ENCODE measurements around the gene SERPINI2.
"Not testable (repeated sequence)": the region's sequence is repeated elsewhere in the genome, so short reads cannot be mapped to it uniquely, and the experiment has no call there.

Gene SERPINI2

GRCh38 chr3:167481164-167481563, 7.3 kb upstream of the SERPINI2 start:
- in situ Hi-C loops (cut with HindIII; ENCODE audit: low pct_unique_long_range_greater_than_20kb, low sequenced_read_pairs): no loop called here
- no peak for TF ChIP-seq JUND (IDR thresholded peaks at IDR 0.05; ENCODE audit: low read depth)
- no peak for DNase-seq (ENCODE audit: low read depth in 1 of 2, low spot score in 1 of 2)

- no peak for DNase-seq (ENCODE audit: low read depth in 1 of 2, low spot score in 1 of 2)
- no peak for TF ChIP-seq JUND (IDR thresholded peaks at IDR 0.05; ENCODE audit: low read depth)
- in situ Hi-C loops (cut with HindIII; ENCODE audit: low pct_unique_long_range_greater_than_20kb, low sequenced_read_pairs): no loop called here
Observed at GRCh38 chr3:167480748-167481147, 6.9 kb upstream of the SERPINI2 start.

- TF ChIP-seq JUND (IDR thresholded peaks at IDR 0.05; ENCODE audit: low read depth): no peak
- no peak for DNase-seq (ENCODE audit: low read depth in 1 of 2, low spot score in 1 of 2)
- in situ Hi-C loops (cut with HindIII; ENCODE audit: low pct_unique_long_range_greater_than_20kb, low sequenced_read_pairs): no loop called here
Observed at GRCh38 chr3:167469381-167469780, 4.5 kb downstream of the SERPINI2 start.

GRCh38 chr3:167467848-167468611, 5.8 kb downstream of the SERPINI2 start:
- DNase-seq (ENCODE audit: low read depth in 1 of 2, low spot score in 1 of 2): peak in 1 of 2 experiments; percentile 16
- TF ChIP-seq JUND (IDR thresholded peaks at IDR 0.05; ENCODE audit: low read depth): no peak
- in situ Hi-C loops (cut with HindIII; ENCODE audit: low pct_unique_long_range_greater_than_20kb, low sequenced_read_pairs): no loop called here

GRCh38 chr3:167466966-167467365, 6.9 kb downstream of the SERPINI2 start:
- no peak for TF ChIP-seq JUND (IDR thresholded peaks at IDR 0.05; ENCODE audit: low read depth)
- in situ Hi-C loops (cut with HindIII; ENCODE audit: low pct_unique_long_range_greater_than_20kb, low sequenced_read_pairs): no loop called here
- no peak for DNase-seq (ENCODE audit: low read depth in 1 of 2, low spot score in 1 of 2)

GRCh38 chr3:167456157-167456799, 17.6 kb downstream of the SERPINI2 start:
- in situ Hi-C loops (cut with HindIII; ENCODE audit: low pct_unique_long_range_greater_than_20kb, low sequenced_read_pairs): no loop called here
- DNase-seq (ENCODE audit: low read depth in 1 of 2, low spot score in 1 of 2): no peak
- TF ChIP-seq JUND (IDR thresholded peaks at IDR 0.05; ENCODE audit: low read depth): no peak

- no peak for TF ChIP-seq JUND (IDR thresholded peaks at IDR 0.05; ENCODE audit: low read depth)
- in situ Hi-C loops (cut with HindIII; ENCODE audit: low pct_unique_long_range_greater_than_20kb, low sequenced_read_pairs): no loop called here
Observed at GRCh38 chr3:167453815-167454214, 20.0 kb downstream of the SERPINI2 start.

GRCh38 chr3:167451282-167451681, 22.6 kb downstream of the SERPINI2 start:
- in situ Hi-C loops (cut with HindIII; ENCODE audit: low pct_unique_long_range_greater_than_20kb, low sequenced_read_pairs): no loop called here
- TF ChIP-seq JUND (IDR thresholded peaks at IDR 0.05; ENCODE audit: low read depth): no peak
- DNase-seq (ENCODE audit: low read depth in 1 of 2, low spot score in 1 of 2): no peak

More at GRCh38 chr3:167453815-167454214, 20.0 kb downstream of the SERPINI2 start:
- DNase-seq (ENCODE audit: low read depth in 1 of 2, low spot score in 1 of 2): no peak

GRCh38 chr3:167450675-167451074, 23.2 kb downstream of the SERPINI2 start:
- in situ Hi-C loops (cut with HindIII; ENCODE audit: low pct_unique_long_range_greater_than_20kb, low sequenced_read_pairs): no loop called here

GRCh38 chr3:167450195-167450594, 23.6 kb downstream of the SERPINI2 start:
- no peak for TF ChIP-seq JUND (IDR thresholded peaks at IDR 0.05; ENCODE audit: low read depth)

More at GRCh38 chr3:167450675-167451074, 23.2 kb downstream of the SERPINI2 start:
- TF ChIP-seq JUND (IDR thresholded peaks at IDR 0.05; ENCODE audit: low read depth): no peak
- no peak for DNase-seq (ENCODE audit: low read depth in 1 of 2, low spot score in 1 of 2)

GRCh38 chr3:167445491-167445890, 28.4 kb downstream of the SERPINI2 start:
- no peak for DNase-seq (ENCODE audit: low read depth in 1 of 2, low spot score in 1 of 2)
- in situ Hi-C loops (cut with HindIII; ENCODE audit: low pct_unique_long_range_greater_than_20kb, low sequenced_read_pairs): no loop called here
- no peak for TF ChIP-seq JUND (IDR thresholded peaks at IDR 0.05; ENCODE audit: low read depth)

More at GRCh38 chr3:167450195-167450594, 23.6 kb downstream of the SERPINI2 start:
- in situ Hi-C loops (cut with HindIII; ENCODE audit: low pct_unique_long_range_greater_than_20kb, low sequenced_read_pairs): no loop called here
- peak in 1 of 2 experiments; percentile 7 for DNase-seq (ENCODE audit: low read depth in 1 of 2, low spot score in 1 of 2)

GRCh38 chr3:167441256-167441655, 32.6 kb downstream of the SERPINI2 start:
- TF ChIP-seq JUND (IDR thresholded peaks at IDR 0.05; ENCODE audit: low read depth): no peak
- in situ Hi-C loops (cut with HindIII; ENCODE audit: low pct_unique_long_range_greater_than_20kb, low sequenced_read_pairs): no loop called here
- no peak for DNase-seq (ENCODE audit: low read depth in 1 of 2, low spot score in 1 of 2)

GRCh38 chr3:167437428-167438139, 36.3 kb downstream of the SERPINI2 start:
- in situ Hi-C loops (cut with HindIII; ENCODE audit: low pct_unique_long_range_greater_than_20kb, low sequenced_read_pairs): no loop called here
- no peak for TF ChIP-seq JUND (IDR thresholded peaks at IDR 0.05; ENCODE audit: low read depth)
- DNase-seq (ENCODE audit: low read depth in 1 of 2, low spot score in 1 of 2): no peak

- in situ Hi-C loops (cut with HindIII; ENCODE audit: low pct_unique_long_range_greater_than_20kb, low sequenced_read_pairs); DNase-seq (ENCODE audit: low read depth in 1 of 2, low spot score in 1 of 2): not testable (repeated sequence)
Observed at GRCh38 chr3:167426962-167427361, 46.9 kb downstream of the SERPINI2 start.

GRCh38 chr3:167422396-167422795, 51.4 kb downstream of the SERPINI2 start:
- in situ Hi-C loops (cut with HindIII; ENCODE audit: low pct_unique_long_range_greater_than_20kb, low sequenced_read_pairs); DNase-seq (ENCODE audit: low read depth in 1 of 2, low spot score in 1 of 2): not testable (repeated sequence)

All from T47D (cell line).